NB4 (cell line): Measurements from ENCODE around the gene TYMP.
"Not testable (repeated sequence)": the region's sequence is repeated elsewhere in the genome, so short reads cannot be mapped to it uniquely, and the experiment has no call there.

Experiments
- POLR2A ChIP-seq: IDR thresholded peaks from 2 replicates; pipeline ENCODE4 v1.6.1; 2011; ENCODE audit warnings: mild to moderate bottlenecking; ENCODE audit not compliant: insufficient read length; ENCODE audit errors: extremely low read depth
- TF ChIP-seq, protein P1 (sequence below): IDR thresholded peaks from one replicate; pipeline ENCODE4 v1.5.1; 2012; ENCODE audit warnings: low read depth, low read length
- TF ChIP-seq, protein P2 (sequence below): IDR thresholded peaks from 2 replicates; pipeline ENCODE4 v1.6.1; 2011; ENCODE audit warnings: low read depth, low read length

GRCh38 chr22:50520184-50520583 lies 9.6 kb downstream of the TYMP start:
- not testable (repeated sequence) for TF ChIP-seq POLR2A
- TF ChIP-seq, protein P1, sequence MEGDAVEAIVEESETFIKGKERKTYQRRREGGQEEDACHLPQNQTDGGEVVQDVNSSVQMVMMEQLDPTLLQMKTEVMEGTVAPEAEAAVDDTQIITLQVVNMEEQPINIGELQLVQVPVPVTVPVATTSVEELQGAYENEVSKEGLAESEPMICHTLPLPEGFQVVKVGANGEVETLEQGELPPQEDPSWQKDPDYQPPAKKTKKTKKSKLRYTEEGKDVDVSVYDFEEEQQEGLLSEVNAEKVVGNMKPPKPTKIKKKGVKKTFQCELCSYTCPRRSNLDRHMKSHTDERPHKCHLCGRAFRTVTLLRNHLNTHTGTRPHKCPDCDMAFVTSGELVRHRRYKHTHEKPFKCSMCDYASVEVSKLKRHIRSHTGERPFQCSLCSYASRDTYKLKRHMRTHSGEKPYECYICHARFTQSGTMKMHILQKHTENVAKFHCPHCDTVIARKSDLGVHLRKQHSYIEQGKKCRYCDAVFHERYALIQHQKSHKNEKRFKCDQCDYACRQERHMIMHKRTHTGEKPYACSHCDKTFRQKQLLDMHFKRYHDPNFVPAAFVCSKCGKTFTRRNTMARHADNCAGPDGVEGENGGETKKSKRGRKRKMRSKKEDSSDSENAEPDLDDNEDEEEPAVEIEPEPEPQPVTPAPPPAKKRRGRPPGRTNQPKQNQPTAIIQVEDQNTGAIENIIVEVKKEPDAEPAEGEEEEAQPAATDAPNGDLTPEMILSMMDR: not testable (repeated sequence)
- TF ChIP-seq, protein P2, sequence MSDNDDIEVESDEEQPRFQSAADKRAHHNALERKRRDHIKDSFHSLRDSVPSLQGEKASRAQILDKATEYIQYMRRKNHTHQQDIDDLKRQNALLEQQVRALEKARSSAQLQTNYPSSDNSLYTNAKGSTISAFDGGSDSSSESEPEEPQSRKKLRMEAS: not testable (repeated sequence)
